Mesodermal cell (in vitro differentiated cells): ENCODE data around the gene TBC1D4.
"Not testable (repeated sequence)": the region's sequence is repeated elsewhere in the genome, so short reads cannot be mapped to it uniquely, and the experiment has no call there.

Experiments used
- H3K27ac ChIP-seq: 2 replicates; pipeline ENCODE4 v1.7.0; 2013; ENCODE audit warnings: mild to moderate bottlenecking, low read depth, low read length, moderate library complexity; ENCODE audit not compliant: severe bottlenecking
- H3K36me3 ChIP-seq: 2 replicates; pipeline ENCODE4 v1.7.1; 2013; ENCODE audit warnings: mild to moderate bottlenecking, low read length, moderate library complexity; ENCODE audit not compliant: control insufficient read depth, insufficient read depth
- H3K4me1 ChIP-seq: one replicate; pipeline ENCODE4 v1.7.1; 2013; ENCODE audit warnings: mild to moderate bottlenecking, low read length; ENCODE audit not compliant: insufficient read depth, control insufficient read depth, poor library complexity, severe bottlenecking
- H3K4me3 ChIP-seq: 2 replicates; pipeline ENCODE4 v1.7.0; 2013; ENCODE audit warnings: low read length, control low read depth, mild to moderate bottlenecking; ENCODE audit not compliant: insufficient read depth, poor library complexity, severe bottlenecking; ENCODE audit errors: extremely low read depth
- H3K9me3 ChIP-seq: 2 replicates; pipeline ENCODE4 v1.7.1; 2013; ENCODE audit warnings: mild to moderate bottlenecking, low read length, moderate library complexity; ENCODE audit not compliant: control insufficient read depth
- WGBS, 2 experiments: methylation state at CpG; one replicate each; pipeline ENCODE4 v1.1.5; 2013; ENCODE audit warnings: missing lambda C conversion rate in 2 of 2; ENCODE audit not compliant: insufficient coverage in 2 of 2; 5-methylcytosine and 5-hydroxymethylcytosine counted together

Gene TBC1D4

DNA sequence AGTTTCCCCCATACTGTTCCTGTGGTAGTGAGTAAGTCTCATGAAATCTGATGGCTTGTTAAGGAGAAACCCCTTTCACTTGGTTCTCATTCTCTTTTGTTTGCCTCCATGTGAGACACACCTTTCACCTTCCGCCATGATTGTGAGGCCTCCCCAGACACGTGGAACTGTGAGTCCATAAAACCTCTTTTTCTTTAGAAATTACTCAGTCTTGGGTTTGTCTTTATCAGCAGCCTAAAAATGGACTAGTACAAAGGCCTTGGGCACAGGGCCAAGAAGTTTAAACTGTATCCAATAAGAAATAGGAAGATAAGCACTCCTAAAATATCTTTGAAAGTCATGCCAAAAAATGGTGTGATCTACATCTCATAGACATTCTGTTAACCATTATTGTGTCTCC, 176.9 kb downstream of the TBC1D4 start:
- WGBS, 2 experiments, result 93% methylated on average over 2 of the region's 2 CpGs; no CpG with 5 or more reads in 1 of the 2 experiments
- Histone ChIP-seq H3K4me3 (no peak overlapping the region), H3K36me3 (peaks cover 8% of the 10 kb centered on the region), H3K4me1 (no peaks in the 10 kb centered on the region), H3K9me3 (no peaks in the 10 kb centered on the region), H3K27ac (no peak overlapping the region)

GRCh38 chr13:75303263-75303662, 178.7 kb downstream of the TBC1D4 start:
- H3K4me1 ChIP-seq, result no peaks in the 10 kb centered on the region

DNA sequence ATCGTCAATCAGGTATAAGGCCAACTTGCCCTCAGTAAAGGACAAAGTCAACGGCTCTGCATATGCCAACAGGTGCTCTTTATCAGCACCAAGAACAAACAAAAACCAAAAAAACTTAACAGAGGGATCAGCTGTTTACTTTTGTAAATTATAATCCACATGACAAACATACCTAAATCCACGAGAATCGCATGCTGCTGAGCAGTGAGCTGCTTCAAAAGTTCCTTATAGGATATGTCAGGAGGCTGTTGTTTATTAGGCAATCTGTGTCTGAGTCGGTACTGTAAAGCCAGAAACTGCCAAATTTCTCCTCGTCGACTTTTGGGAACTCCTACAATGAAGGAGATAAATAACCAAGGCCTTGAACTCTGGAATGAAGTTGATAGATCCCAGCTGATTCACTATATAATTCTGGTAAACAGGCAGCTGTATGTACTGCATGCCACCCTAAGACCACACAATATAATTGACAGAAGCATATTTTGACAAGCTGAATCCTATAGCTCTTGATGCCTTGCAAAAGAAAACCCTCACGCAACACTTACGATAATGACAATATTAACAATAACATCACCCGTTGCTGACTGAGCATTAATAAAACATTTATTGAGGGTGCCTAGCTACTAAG, 179.8 kb downstream of the TBC1D4 start:
- H3K27ac ChIP-seq, result no peak overlapping the region
- no peaks in the 10 kb centered on the region for H3K4me1 ChIP-seq
- no peak overlapping the region for H3K4me3 ChIP-seq
- WGBS, 2 experiments, result 90 to 94% methylated on average over 4 to 6 of the region's 10 CpGs
- peaks cover 4% of the 10 kb centered on the region for H3K36me3 ChIP-seq
- no peaks in the 10 kb centered on the region for H3K9me3 ChIP-seq

More at GRCh38 chr13:75303263-75303662, 178.7 kb downstream of the TBC1D4 start:
- no peak overlapping the region for H3K27ac ChIP-seq
- H3K4me3 ChIP-seq, result no peak overlapping the region
- peaks cover 4% of the 10 kb centered on the region for H3K36me3 ChIP-seq
- no peaks in the 10 kb centered on the region for H3K9me3 ChIP-seq
- WGBS, 2 experiments, result 100% methylated on average over 1 of the region's 4 CpGs

DNA sequence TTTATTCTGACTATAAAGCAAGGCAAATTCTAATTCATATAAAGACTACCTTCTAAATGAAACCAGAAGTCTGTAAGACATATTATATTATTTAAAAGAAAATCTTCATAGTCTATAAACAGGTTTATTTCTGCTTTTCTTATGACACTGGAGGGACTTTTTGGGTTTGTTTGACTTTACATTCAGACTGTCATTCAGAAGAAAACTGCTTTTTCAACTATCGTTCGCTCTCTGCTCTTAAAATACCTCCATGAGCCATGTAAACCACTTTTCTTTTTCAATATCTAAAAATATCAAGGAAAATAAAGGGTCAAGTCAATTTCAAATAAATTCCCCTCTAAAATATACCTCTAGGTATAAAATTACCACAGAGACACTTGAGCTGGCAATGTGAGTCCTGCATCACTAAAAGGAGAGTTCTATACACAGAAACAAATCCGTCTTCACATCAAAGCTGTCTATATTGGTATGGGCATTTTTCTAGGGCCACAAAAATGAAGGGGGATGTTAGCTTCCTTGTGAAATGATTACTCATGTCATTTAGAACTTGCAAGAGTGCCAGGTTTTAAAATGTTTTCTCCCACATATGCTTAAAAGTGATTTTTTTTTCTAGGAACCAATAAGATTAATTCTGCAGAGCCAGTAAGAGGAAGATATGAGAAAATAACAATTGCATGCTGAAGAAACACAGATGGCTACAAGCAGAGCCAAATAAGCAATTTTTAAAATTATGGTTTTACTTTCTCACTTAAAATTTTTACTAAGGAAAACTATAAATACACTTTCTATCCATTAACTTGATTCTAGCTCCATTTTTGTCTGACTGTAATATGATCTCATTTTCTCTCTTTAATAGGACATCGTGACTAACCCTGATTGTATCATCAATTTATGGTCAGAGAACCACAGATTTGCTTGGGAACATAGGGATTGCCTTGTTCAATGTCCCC, 181.8 kb downstream of the TBC1D4 start:
- H3K9me3 ChIP-seq, result no peaks in the 10 kb centered on the region
- H3K27ac ChIP-seq, result no peak overlapping the region
- no peaks in the 10 kb centered on the region for H3K4me1 ChIP-seq
- peaks cover 4% of the 10 kb centered on the region for H3K36me3 ChIP-seq
- no peak overlapping the region for H3K4me3 ChIP-seq
- WGBS, 2 experiments, result 100% methylated on average over 1 to 2 of the region's 4 CpGs

GRCh38 chr13:75299246-75299645, 182.7 kb downstream of the TBC1D4 start:
- no peaks in the 10 kb centered on the region for H3K9me3 ChIP-seq
- no peaks in the 10 kb centered on the region for H3K4me1 ChIP-seq
- 87 to 90% methylated on average over 4 to 5 of the region's 5 CpGs for whole genome bisulfite sequencing, 2 experiments
- no peak overlapping the region for H3K27ac ChIP-seq
- H3K4me3 ChIP-seq, result no peak overlapping the region
- no peaks in the 10 kb centered on the region for H3K36me3 ChIP-seq

DNA sequence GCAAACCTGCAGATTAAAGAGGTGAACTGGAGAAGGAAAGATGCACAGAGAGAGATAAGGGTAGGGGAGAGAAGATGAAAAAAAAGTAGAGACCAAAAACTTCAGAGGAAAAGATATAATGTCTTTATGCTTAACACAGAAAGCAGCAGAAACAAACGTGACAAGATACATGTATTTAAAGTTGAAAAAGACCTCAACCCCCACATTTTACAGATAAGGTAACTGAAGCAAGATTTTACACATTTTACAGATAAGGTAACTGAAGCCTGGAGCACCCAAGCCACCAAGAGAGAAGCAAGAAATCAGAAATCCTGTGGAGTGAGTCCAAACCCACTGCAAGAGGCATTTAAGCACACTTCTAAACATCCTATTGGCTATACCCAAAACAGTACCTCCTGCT, 185.3 kb downstream of the TBC1D4 start:
- Histone ChIP-seq H3K4me3 (no peak overlapping the region), H3K36me3 (no peaks in the 10 kb centered on the region)
- WGBS, 2 experiments, result no CpG with 5 or more reads among the region's 1 CpG

GRCh38 chr13:75295201-75295600, 186.8 kb downstream of the TBC1D4 start:
- WGBS, 2 experiments, result no CpG with 5 or more reads among the region's 3 CpGs
- Histone ChIP-seq H3K27ac (no peak overlapping the region), H3K4me3 (no peak overlapping the region), H3K36me3 (no peaks in the 10 kb centered on the region), H3K9me3 (no peaks in the 10 kb centered on the region), H3K4me1 (no peaks in the 10 kb centered on the region)

More for the DNA sequence above, 185.3 kb downstream of the TBC1D4 start:
- no peak overlapping the region for H3K27ac ChIP-seq
- no peaks in the 10 kb centered on the region for H3K9me3 ChIP-seq
- H3K4me1 ChIP-seq, result no peaks in the 10 kb centered on the region

DNA sequence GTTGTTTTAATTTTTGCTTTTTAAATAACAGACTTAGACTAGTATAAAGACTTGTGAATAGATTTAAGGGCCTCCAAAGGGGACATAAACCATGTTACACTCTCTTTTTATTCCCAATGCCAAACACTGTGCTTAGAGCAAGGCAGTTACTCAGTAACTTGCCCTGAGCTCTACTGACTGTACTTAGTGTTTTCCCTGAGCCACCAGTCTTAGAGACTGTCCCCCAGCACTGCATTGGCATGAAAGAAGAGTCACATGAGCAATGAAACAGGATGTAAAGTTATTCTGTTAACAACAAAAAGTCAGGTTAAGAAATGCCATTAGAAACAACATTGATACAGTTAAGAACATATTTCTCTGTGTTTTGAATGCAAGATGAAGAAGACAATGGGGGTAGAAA, 187.9 kb downstream of the TBC1D4 start:
- H3K4me1 ChIP-seq, result no peaks in the 10 kb centered on the region
- no peaks in the 10 kb centered on the region for H3K9me3 ChIP-seq
- H3K36me3 ChIP-seq, result no peaks in the 10 kb centered on the region
- H3K4me3 ChIP-seq, result no peak overlapping the region
- no peak overlapping the region for H3K27ac ChIP-seq

- no CpG with 5 or more reads among the region's 1 CpG for WGBS, 2 experiments
- Histone ChIP-seq H3K36me3 (peaks cover 9% of the 10 kb centered on the region), H3K27ac (no peak overlapping the region), H3K9me3 (peaks cover 8% of the 10 kb centered on the region), H3K4me1 (no peaks in the 10 kb centered on the region), H3K4me3 (no peak overlapping the region)
Measured at GRCh38 chr13:75285310-75285709, 196.7 kb downstream of the TBC1D4 start.

GRCh38 chr13:75279834-75280369, 202.1 kb downstream of the TBC1D4 start:
- H3K4me1 ChIP-seq, result no peaks in the 10 kb centered on the region
- peaks cover 4% of the 10 kb centered on the region for H3K36me3 ChIP-seq
- 95 to 96% methylated on average over 2 to 6 of the region's 8 CpGs for WGBS, 2 experiments
- H3K9me3 ChIP-seq, result peaks cover 12% of the 10 kb centered on the region
- no peak overlapping the region for H3K4me3 ChIP-seq
- H3K27ac ChIP-seq, result no peak overlapping the region

DNA sequence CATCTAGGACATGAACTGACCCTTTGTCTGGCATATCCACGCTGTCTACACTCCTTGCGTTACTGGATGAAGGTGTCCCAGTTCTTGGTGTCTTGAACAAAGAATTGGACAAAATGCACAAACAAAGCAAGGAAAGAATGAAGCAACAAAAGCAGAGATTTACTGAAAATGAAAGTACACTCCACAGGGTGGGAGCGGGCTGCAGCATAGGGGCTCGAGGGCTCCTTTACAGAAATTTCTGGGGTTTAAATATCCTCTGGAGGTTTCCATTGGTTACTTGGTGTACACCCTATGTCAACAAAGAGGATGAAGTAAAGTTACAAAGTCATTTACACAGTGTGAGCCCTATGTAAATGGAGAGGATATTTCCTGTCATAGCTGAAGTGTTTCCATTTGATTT, 208.3 kb downstream of the TBC1D4 start:
- H3K36me3 ChIP-seq, H3K4me3 ChIP-seq, H3K9me3 ChIP-seq, H3K4me1 ChIP-seq, H3K27ac ChIP-seq: not testable (repeated sequence)
- 83 to 94% methylated on average over 2 to 4 of the region's 4 CpGs for WGBS, 2 experiments
